Measurements from ENCODE around the gene LBHD2.

The LBHD2 gene

DNA sequence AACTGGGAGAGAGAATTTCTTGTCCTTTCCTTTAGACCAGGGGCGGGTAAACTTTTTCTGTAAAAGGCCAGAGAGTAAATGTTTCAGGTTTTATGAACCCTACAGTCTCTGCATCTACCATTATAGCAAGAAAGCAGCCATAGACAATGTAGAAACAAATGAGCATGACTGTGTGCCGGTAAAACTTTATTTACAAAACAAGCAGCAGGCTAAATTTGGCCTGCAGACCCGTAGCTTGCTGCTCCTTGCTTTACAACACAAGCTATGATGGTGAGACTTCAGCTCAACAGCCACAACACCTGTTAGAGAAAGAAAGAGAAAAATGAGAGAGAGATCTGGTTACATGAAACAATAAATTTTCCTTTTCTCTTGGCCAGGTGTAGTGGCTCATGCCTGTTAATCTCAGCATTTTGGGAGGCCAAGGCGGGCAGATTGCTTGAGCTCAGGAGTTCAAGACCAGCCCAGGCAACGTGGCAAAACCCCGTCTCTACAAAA lies 22.5 kb upstream of the LBHD2 start:
- H3K4me2 ChIP-seq (ENCODE audit: low read length) = no peak overlapping the region
- no peaks in the 10 kb centered on the region for H3K9me3 ChIP-seq (ENCODE audit: control insufficient read depth, insufficient read depth, low read length)
- H3K36me3 ChIP-seq (ENCODE audit: control insufficient read depth, low read length) = no peaks in the 10 kb centered on the region
- TF ChIP-seq, protein P1, sequence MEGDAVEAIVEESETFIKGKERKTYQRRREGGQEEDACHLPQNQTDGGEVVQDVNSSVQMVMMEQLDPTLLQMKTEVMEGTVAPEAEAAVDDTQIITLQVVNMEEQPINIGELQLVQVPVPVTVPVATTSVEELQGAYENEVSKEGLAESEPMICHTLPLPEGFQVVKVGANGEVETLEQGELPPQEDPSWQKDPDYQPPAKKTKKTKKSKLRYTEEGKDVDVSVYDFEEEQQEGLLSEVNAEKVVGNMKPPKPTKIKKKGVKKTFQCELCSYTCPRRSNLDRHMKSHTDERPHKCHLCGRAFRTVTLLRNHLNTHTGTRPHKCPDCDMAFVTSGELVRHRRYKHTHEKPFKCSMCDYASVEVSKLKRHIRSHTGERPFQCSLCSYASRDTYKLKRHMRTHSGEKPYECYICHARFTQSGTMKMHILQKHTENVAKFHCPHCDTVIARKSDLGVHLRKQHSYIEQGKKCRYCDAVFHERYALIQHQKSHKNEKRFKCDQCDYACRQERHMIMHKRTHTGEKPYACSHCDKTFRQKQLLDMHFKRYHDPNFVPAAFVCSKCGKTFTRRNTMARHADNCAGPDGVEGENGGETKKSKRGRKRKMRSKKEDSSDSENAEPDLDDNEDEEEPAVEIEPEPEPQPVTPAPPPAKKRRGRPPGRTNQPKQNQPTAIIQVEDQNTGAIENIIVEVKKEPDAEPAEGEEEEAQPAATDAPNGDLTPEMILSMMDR (IDR thresholded peaks at IDR 0.05; ENCODE audit: low read depth, low read length, poor library complexity, severe bottlenecking) = no peak
- TF ChIP-seq EZH2phosphoT487 (IDR thresholded peaks at IDR 0.05; ENCODE audit: borderline replicate concordance, low read length) = no peak
- H3K79me2 ChIP-seq (ENCODE audit: control insufficient read depth, low read length) = no peaks in the 10 kb centered on the region
- no peaks in the 10 kb centered on the region for H4K20me1 ChIP-seq (ENCODE audit: control insufficient read depth, insufficient read depth, low read depth, low read length)
- H3K27ac ChIP-seq (ENCODE audit: low read depth, low read length) = no peak overlapping the region
- no peaks in the 10 kb centered on the region for H3F3A ChIP-seq (ENCODE audit: control insufficient read depth, insufficient read depth)
- H3K4me3 ChIP-seq (ENCODE audit: low read length) = no peak overlapping the region
- H3K4me1 ChIP-seq (ENCODE audit: control insufficient read depth, low read length) = peaks cover 13% of the 10 kb centered on the region
- peaks cover 41% of the 10 kb centered on the region for H3K27me3 ChIP-seq (ENCODE audit: control insufficient read depth, low read length)
- no peaks in the 10 kb centered on the region for H3K9me2 ChIP-seq (replicated peaks; ENCODE audit: control insufficient read depth, low read length)

DNA sequence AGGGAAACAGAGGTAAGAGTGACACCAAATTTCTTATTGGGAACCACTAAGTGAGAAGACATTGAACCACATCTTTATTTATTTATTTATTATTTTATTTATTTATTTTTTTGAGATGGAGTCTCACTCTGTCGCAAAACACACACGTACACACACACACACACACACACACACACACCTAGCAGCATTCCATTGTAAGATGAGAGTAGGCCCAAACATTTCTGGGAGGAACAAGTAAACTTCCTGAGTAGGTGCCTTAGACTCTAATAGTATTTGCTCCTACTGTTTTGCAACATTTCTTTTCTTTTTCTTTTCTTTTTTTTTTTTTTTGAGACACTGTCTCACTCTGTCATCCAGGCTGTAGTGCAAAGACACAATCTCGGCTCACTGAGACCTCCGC lies 19.6 kb upstream of the LBHD2 start:
- Histone ChIP-seq H3F3A (ENCODE audit: control insufficient read depth, insufficient read depth) (no peaks in the 10 kb centered on the region), H3K4me1 (ENCODE audit: control insufficient read depth, low read length) (no peaks in the 10 kb centered on the region), H3K9me2 (replicated peaks; ENCODE audit: control insufficient read depth, low read length) (no peaks in the 10 kb centered on the region), H3K27ac (ENCODE audit: low read depth, low read length) (no peak overlapping the region), H4K20me1 (ENCODE audit: control insufficient read depth, insufficient read depth, low read depth, low read length) (no peaks in the 10 kb centered on the region), H3K4me2 (ENCODE audit: low read length) (no peak overlapping the region), H3K4me3 (ENCODE audit: low read length) (no peak overlapping the region), H3K27me3 (ENCODE audit: control insufficient read depth, low read length) (peaks cover 24% of the 10 kb centered on the region), H3K36me3 (ENCODE audit: control insufficient read depth, low read length) (no peaks in the 10 kb centered on the region), H3K9me3 (ENCODE audit: control insufficient read depth, insufficient read depth, low read length) (no peaks in the 10 kb centered on the region), H3K79me2 (ENCODE audit: control insufficient read depth, low read length) (no peaks in the 10 kb centered on the region)
- no peak for TF ChIP-seq EZH2phosphoT487 (IDR thresholded peaks at IDR 0.05; ENCODE audit: borderline replicate concordance, low read length)
- TF ChIP-seq, protein P1 (IDR thresholded peaks at IDR 0.05; ENCODE audit: low read depth, low read length, poor library complexity, severe bottlenecking) = no peak

DNA sequence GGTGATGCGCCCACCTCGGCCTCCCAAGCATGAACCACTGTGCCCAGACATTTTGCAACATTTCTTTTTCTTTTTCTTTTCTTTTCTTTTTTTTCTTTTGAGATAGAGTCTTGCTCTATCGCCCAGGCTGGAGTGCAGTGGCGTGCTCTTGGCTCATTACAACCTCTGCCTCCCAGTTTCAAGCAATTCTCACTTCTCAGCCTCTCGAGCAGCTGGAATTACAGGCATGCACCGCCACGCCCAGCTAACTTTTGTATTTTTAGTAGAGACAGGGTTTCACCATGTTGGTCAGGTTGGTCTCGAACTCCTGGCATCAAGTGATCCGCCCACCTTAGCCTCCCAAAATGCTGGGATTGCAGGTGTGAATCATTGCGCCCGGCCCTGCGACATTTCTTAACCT lies 19.0 kb upstream of the LBHD2 start:
- Histone ChIP-seq H3F3A (ENCODE audit: control insufficient read depth, insufficient read depth) (no peaks in the 10 kb centered on the region), H3K79me2 (ENCODE audit: control insufficient read depth, low read length) (no peaks in the 10 kb centered on the region), H3K27ac (ENCODE audit: low read depth, low read length) (no peak overlapping the region), H4K20me1 (ENCODE audit: control insufficient read depth, insufficient read depth, low read depth, low read length) (no peaks in the 10 kb centered on the region), H3K9me3 (ENCODE audit: control insufficient read depth, insufficient read depth, low read length) (no peaks in the 10 kb centered on the region), H3K4me1 (ENCODE audit: control insufficient read depth, low read length) (no peaks in the 10 kb centered on the region), H3K9me2 (replicated peaks; ENCODE audit: control insufficient read depth, low read length) (no peaks in the 10 kb centered on the region), H3K4me2 (ENCODE audit: low read length) (no peak overlapping the region), H3K4me3 (ENCODE audit: low read length) (no peak overlapping the region), H3K36me3 (ENCODE audit: control insufficient read depth, low read length) (no peaks in the 10 kb centered on the region), H3K27me3 (ENCODE audit: control insufficient read depth, low read length) (peaks cover 19% of the 10 kb centered on the region)
- TF ChIP-seq, protein P1 (IDR thresholded peaks at IDR 0.05; ENCODE audit: low read depth, low read length, poor library complexity, severe bottlenecking) = no peak
- TF ChIP-seq EZH2phosphoT487 (IDR thresholded peaks at IDR 0.05; ENCODE audit: borderline replicate concordance, low read length) = no peak

Data from DOHH2 (cell line).